NCI-H146 (cell line): Measurements from ENCODE around the gene MAP7.
"Not testable (repeated sequence)": the region's sequence is repeated elsewhere in the genome, so short reads cannot be mapped to it uniquely, and the experiment has no call there.

Experiments
- DNase-seq: peaks from one replicate; lab custom pipeline; 2025; lab: John Stamatoyannopoulos, UW

MAP7 gene

GRCh38 chr6:136337606-136338005 is 212.6 kb downstream of the MAP7 start:
- DNase-seq: no peak

DNA sequence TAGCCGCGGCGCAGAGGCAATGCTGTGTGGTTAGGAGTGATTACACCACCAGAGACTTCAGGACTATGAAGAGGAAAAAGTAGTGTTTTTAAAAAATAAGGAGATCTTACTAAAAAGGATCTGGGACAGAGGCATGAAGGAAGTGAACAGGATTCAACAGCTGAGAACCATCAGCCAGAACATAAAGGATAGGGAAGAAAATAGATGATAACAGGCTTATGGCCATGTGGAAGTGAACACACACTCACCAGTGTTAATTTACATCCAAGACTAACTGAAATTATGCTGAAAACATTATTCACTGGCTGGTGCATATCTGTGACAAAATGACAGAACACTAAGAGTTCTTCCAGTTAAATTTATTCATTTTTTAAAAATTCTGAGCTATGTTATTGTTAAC is 213.1 kb downstream of the MAP7 start:
- DNase-seq: no peak

DNA sequence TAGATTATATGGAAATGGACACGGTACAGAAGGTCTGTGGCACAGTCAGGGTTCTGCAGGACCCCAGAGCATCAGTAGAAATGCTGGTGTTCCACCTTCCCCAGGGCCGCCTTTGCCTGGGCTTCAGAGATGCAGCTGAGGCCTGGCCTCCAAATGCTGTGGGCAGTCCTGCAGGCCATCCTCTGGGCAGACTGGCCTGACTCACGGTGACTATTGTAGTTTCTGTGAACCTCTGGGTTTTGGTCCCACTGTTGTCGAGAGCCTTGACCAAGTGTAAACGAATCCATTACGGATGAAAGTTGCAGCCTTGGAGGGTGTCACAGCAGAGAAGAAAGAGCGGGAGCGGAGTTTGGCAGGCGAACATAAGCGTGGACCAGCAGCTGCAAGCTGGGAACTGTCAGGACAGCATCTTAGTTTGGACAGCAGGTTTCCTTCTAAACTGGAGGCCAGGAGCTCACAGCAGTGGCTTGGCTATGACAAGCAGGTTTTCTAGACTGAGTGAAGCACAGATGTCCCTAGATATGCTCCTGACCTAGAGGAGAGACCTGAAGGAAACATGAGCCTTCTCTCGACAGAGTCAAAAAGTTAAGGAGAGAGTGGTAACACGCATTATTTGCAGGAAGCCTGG is 214.4 kb downstream of the MAP7 start:
- DNase-seq: no peak

GRCh38 chr6:136334853-136335252 is 215.4 kb downstream of the MAP7 start:
- no peak for DNase-seq

DNA sequence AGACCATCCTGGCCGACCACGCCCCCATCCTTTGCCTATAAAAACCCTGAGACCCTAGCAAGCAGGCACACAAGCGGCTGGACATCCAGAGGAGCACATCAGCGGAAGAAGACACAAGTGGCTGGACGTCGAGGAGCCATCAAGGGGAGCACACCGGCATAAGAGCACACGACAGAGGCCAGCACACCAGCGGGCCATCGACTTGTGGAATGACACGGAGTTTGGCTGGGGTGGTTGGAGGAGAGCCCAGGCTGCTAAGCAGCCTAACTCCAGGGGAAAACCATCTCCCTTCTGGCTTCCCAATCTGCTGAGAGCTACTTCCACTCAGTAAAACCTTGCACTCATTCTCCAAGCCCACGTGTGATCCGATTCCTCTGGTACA is 215.8 kb downstream of the MAP7 start:
- no peak for DNase-seq

DNA sequence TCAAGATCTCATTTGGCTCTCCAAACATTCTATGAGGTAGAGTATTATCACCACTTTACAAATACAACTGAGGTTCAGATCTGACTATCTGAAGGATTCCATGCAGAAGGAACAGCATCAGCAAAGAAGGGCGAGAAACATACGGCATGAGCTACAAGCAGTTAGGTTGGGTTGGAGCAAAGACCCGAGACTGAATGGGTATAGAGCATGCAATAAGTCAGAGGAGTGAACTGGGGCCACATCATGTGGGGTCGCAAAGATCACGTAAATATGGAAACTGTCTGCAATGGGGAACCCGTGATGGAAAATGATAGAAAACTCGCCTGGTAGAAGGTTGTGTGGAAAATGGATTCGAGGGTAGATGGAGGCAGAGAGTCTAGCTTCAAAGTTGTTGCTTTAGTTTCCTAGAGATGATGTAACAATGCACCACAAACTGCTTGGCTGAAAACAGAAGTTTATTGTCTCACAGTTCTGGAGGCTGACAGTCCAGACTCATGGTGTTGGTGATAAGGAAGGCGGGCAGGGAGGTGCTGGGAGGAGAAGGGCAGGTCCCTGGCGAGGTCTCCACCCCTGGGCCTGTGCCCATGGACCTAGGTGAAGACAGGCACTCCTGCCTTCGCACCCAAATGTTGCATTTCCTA is 216.3 kb downstream of the MAP7 start:
- no peak for DNase-seq

DNA sequence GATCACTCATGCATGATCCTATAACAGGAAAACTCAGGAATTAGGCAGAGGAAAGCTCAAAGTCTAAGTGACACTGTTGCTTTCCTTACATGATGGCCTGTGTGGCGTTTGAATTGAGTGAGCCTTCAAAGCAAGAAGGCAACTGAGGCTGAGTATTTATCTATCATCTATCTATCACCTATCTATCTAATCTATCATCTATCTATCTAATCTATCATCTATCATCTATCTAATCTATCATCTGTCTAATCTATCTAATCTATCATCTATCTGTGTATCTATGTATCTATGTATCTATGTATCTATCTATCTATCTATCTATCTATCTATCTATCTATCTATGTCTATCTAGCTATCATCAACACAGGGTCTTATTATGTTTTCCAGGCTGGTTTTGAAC is 218.8 kb downstream of the MAP7 start:
- DNase-seq: no peak

DNA sequence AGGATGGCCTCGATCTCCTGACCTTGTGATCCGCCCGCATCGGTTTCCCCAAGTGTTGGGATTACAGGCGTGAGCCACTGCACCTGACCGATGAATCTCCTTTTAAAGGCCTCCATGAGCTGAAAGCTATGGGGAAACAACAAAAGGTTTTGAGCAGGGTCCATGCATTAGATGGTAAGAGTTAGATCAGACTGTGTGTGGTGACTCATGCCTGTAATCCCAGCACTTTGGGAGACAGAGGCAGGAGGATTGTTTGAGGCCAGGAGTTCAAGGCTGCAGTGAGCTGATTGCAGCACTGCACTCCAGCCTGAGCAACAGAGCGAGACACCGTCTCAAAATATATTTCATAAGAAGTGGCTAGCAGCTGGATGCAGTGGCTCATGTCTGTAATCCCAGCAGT is 219.6 kb downstream of the MAP7 start:
- DNase-seq: no peak

DNA sequence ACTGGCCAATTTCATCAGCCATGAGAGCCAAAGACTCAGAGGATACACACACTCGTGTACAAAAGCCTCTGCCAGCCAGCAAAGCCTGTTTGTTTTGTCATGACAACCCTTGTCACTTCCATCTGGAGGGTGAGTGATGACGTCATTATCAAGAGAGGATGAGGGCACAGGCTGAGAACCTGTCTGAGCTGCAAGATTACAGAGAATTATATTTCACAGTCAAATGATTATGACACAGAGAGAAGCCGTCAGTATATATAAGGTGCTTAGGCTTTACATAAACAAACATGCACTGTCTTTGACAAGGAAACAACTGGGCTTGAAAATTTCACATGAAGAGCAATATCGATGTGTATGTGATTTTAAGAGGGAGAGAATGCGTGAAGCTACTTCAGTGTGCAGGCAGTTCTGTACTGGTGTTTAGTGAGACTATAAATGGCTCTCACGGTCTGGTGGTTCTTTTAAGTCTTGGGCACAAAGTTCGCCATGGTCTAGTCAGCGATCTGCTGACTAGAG is 224.1 kb downstream of the MAP7 start:
- DNase-seq: peak; percentile 84

DNA sequence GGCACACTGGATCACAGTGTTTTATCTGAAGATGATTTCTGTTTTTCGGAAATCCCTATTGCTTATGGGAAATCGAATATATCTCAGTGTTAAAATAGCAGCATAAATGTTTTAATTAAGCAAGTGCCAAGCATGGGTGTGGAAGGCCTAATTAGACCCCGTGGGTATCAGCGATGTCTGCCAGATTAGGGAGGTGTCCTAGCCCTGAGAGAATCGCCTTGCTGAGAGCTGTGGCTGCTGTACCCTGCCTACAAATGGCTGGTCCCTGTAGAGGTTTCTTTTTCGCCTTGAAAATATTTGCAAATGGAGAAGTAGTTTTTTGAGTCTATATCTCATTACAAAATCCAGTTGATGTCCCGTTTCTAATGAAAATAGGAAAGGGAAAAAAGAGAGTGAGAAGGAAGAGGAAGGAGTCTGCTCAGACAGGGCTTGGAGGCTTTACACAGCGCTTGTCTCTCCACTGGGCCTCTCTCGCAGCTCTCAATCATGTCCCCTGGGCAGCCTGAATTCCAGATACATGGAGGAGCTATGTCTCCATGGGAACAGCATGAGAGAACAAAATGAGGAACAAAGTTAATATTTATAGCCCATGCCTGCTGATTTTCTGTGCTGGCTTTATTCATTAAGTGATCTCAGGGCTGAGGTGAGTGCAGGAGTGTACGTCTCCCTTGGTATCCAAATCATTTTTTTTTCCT is 225.4 kb downstream of the MAP7 start:
- no peak for DNase-seq

GRCh38 chr6:136323431-136324112 is 226.7 kb downstream of the MAP7 start:
- peak; percentile 19 for DNase-seq

DNA sequence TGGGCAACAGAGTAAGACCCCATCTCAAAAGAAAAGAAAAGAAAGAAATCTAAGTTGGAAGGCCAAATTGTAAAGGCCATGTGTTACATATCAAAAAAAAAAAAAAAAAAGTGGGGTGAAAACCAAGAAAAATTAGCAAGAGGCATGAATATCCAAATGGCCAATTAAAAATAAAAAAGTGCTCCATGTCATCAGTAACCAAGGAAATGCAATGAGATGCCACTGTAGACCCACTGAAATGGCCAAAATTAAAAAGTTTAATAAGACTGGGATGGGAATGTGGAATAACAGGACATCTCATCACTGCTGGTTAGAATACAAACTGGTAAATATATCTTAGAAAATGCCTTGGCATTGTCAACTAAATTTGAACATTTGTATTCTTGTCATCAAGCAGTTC is 230.5 kb downstream of the MAP7 start:
- no peak for DNase-seq

GRCh38 chr6:136318676-136319075 is 231.5 kb downstream of the MAP7 start:
- DNase-seq: no peak

GRCh38 chr6:136317971-136318370 is 232.3 kb downstream of the MAP7 start:
- DNase-seq: no peak

- peak; percentile 83 for DNase-seq
Observed at GRCh38 chr6:136317021-136317694, 233.1 kb downstream of the MAP7 start.

GRCh38 chr6:136315594-136315993 is 234.6 kb downstream of the MAP7 start:
- DNase-seq: no peak

- DNase-seq: no peak
Observed at GRCh38 chr6:136312975-136313374, 237.2 kb downstream of the MAP7 start.

- DNase-seq: no peak
Observed at GRCh38 chr6:136309729-136310311, 240.4 kb downstream of the MAP7 start.

GRCh38 chr6:136309171-136309570 is 241.1 kb downstream of the MAP7 start:
- no peak for DNase-seq

DNA sequence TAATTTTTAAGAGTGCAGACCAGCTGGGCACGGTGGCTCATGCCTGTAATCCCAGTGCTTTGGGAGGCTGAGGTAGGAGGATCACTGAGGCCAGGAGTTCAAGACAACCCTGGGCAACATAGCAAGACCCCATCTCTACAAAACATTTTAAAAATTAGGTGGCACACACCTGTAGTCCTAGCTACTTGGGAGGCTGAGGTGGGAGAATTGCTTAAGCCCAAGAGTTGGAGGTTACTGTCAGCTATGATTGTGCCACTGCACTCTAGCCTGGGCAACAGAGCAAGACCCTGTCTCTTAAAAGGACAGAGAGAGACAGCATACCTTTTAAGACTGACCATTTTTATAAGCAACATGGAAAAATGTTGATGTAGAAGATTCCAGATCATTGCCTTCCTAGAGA is 241.8 kb downstream of the MAP7 start:
- DNase-seq: not testable (repeated sequence)

- no peak for DNase-seq
Observed at GRCh38 chr6:136307351-136307750, 242.9 kb downstream of the MAP7 start.

DNA sequence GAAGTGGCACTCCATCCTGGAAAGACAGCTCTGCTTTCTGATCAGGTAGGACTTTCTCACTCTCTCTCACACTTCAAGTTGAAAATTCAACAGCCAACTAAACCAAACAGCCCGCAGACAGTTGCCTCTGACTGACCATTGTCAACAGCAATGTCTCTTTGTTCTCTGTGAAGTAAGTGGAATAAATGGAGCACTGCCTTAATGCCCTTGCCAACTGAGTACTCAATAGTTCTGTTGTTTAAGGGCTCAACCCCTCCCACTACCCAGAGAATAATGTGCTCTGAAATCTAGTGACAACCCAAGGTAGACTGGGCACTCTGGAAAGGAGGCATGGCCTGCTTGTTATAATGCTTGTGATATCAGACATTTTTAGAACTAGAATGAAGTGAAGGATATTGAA is 243.8 kb downstream of the MAP7 start:
- no peak for DNase-seq
